HCT116 (cell line): ENCODE measurements around the gene COL26A1. TPM values are rescaled to one million over a fixed set of nuclear protein-coding genes. Genes with fewer than 3 reads are reported as not detected.

Experiments
- ATAC-seq: fragments of 200-7000 bp; cut with Tn5 transposase; 2 replicates; pipeline ENCODE4 v1.9.1; 2020; ENCODE audit warnings: mild to moderate bottlenecking, moderate library complexity
- BruUV-seq: library from RNA; stranded (reverse); fragments of 400-500 nt; replicated peaks from 2 replicates; lab custom pipeline; 2021; lab: Mats Ljungman, UMichigan
- CTCF ChIA-PET: fragments of 300-600 bp; sonication (Branson Sonifier 250); formaldehyde crosslinking; loops from one replicate; lab custom pipeline; 2021; ENCODE audit warnings: antibody characterized with exemption; lab: Charles Lee
- POLR2A ChIA-PET: fragments of 300-600, 350-600 bp; sonication (Branson Sonifier 250); formaldehyde crosslinking; loops from one replicate; lab custom pipeline; 2021; ENCODE audit warnings: antibody characterized with exemption; lab: Charles Lee
- RAD21 ChIA-PET, 2 experiments: fragments of 300-600 bp; sonication (Branson Sonifier 250); formaldehyde crosslinking; loops; one replicate each; lab custom pipeline; 2023; ENCODE audit warnings: low total read pairs in 2 of 2; ENCODE audit not compliant: uncharacterized antibody in 2 of 2, unreplicated experiment in 2 of 2, low non-redundant PET in 1 of 2; lab: Charles Lee
- DNase-seq: peaks from one replicate; pipeline ENCODE4 v3.0.0-alpha.2; 2010; ENCODE audit warnings: low read depth, low spot score
- H2AFZ ChIP-seq: fragments of 200-600 bp; shearing (Covaris generic), sonication (generic); 2 replicates; pipeline ENCODE4 v1.6.1; 2017; ENCODE audit warnings: low read depth, mixed run types, mixed read lengths, antibody characterized with exemption, low read length; ENCODE audit not compliant: poor library complexity, severe bottlenecking
- H3K27ac ChIP-seq: 2 replicates; pipeline ENCODE4 v1.5.1; 2012; ENCODE audit warnings: low read depth, low read length
- H3K27me3 ChIP-seq: fragments of 200-600 bp; sonication (generic); 2 replicates; pipeline ENCODE4 v1.6.1; 2016; ENCODE audit warnings: mixed run types, low read length, mixed read lengths; ENCODE audit not compliant: insufficient read depth
- H3K36me3 ChIP-seq, 2 experiments: fragments of 200-500 bp in 1 of 2; fragments of 200-600 bp in 1 of 2; sonication (Bioruptor generic) in 1 of 2; sonication (generic) in 1 of 2; 2 replicates each; pipeline versions ENCODE4 v1.5.1 to v1.6.1; 2014 to 2016; ENCODE audit warnings: low read length in 2 of 2, inconsistent platforms in 1 of 2, mixed read lengths in 1 of 2, mixed run types in 1 of 2; ENCODE audit not compliant: insufficient read depth in 2 of 2, control insufficient read depth in 1 of 2
- H3K4me1 ChIP-seq, 2 experiments: fragments of 200-600 bp in 1 of 2; sonication (generic) in 1 of 2; 2 replicates each; pipeline versions ENCODE4 v1.5.1 to v1.6.1; 2012 to 2017; ENCODE audit warnings: low read length in 2 of 2, inconsistent platforms in 1 of 2, mild to moderate bottlenecking in 1 of 2, mixed read lengths in 1 of 2, mixed run types in 1 of 2, moderate library complexity in 1 of 2; ENCODE audit not compliant: insufficient read depth in 2 of 2, control insufficient read depth in 1 of 2
- H3K4me2 ChIP-seq: fragments of 200-600 bp; sonication (generic); 2 replicates; pipeline ENCODE4 v1.6.1; 2017; ENCODE audit warnings: mixed run types, low read length, mixed read lengths
- H3K4me3 ChIP-seq, 2 experiments: fragments of 200-600 bp in 1 of 2; sonication (generic) in 1 of 2; replicated peaks in 1 of 2; 2 replicates each; pipeline ENCODE4 v1.5.1; 2011 to 2016; ENCODE audit warnings: low read length in 2 of 2, control low read depth in 1 of 2, low read depth in 1 of 2, mild to moderate bottlenecking in 1 of 2, mixed read lengths in 1 of 2, mixed run types in 1 of 2
- H3K79me2 ChIP-seq: fragments of 200-600 bp; sonication (generic); 2 replicates; pipeline ENCODE4 v1.6.1; 2017; ENCODE audit warnings: mild to moderate bottlenecking, mixed run types, low read length, moderate library complexity, mixed read lengths; ENCODE audit not compliant: insufficient read depth
- H3K9ac ChIP-seq: fragments of 200-600 bp; sonication (generic); 2 replicates; pipeline ENCODE4 v1.6.1; 2016; ENCODE audit warnings: low read length, mixed read lengths
- H3K9me2 ChIP-seq: fragments of 200-600 bp; sonication (generic), shearing (Covaris generic); 2 replicates; pipeline ENCODE4 v1.6.1; 2017; ENCODE audit warnings: mixed run types, mild to moderate bottlenecking, moderate library complexity; ENCODE audit not compliant: insufficient read depth
- H3K9me3 ChIP-seq, 2 experiments: fragments of 200-500 bp in 1 of 2; fragments of 200-600 bp in 1 of 2; sonication (Bioruptor generic) in 1 of 2; sonication (generic) in 1 of 2; 2 replicates each; pipeline ENCODE4 v1.6.1; 2014 to 2017; ENCODE audit warnings: low read length in 2 of 2, mixed read lengths in 2 of 2, inconsistent platforms in 1 of 2, low read depth in 1 of 2, mild to moderate bottlenecking in 1 of 2, mixed run types in 1 of 2, moderate library complexity in 1 of 2; ENCODE audit not compliant: control insufficient read depth in 1 of 2, insufficient read depth in 1 of 2
- H4K20me1 ChIP-seq: fragments of 200-600 bp; sonication (generic), shearing (Covaris generic); 2 replicates; pipeline ENCODE4 v1.6.1; 2017; ENCODE audit warnings: mixed run types, mild to moderate bottlenecking, moderate library complexity; ENCODE audit not compliant: insufficient read depth
- CBX3 ChIP-seq: IDR thresholded peaks from 2 replicates; pipeline ENCODE4 v1.6.1; 2012; ENCODE audit warnings: low read depth
- CEBPB ChIP-seq: IDR thresholded peaks from 2 replicates; pipeline ENCODE4 v1.6.1; 2012; ENCODE audit warnings: low read depth
- EGR1 ChIP-seq: IDR thresholded peaks from 2 replicates; pipeline ENCODE4 v1.6.1; 2012; ENCODE audit warnings: low read depth
- ELF1 ChIP-seq: IDR thresholded peaks from 2 replicates; pipeline ENCODE4 v1.6.1; 2012; ENCODE audit warnings: low read depth, borderline replicate concordance
- EZH2 ChIP-seq: fragments of 200-600 bp; sonication (generic); IDR thresholded peaks from 2 replicates; pipeline ENCODE4 v1.6.1; 2017; ENCODE audit warnings: antibody characterized with exemption, mixed run types
- EZH2phosphoT487 ChIP-seq: fragments of 200-600 bp; IDR thresholded peaks from 2 replicates; pipeline ENCODE4 v1.6.1; 2018; ENCODE audit warnings: antibody characterized with exemption, borderline replicate concordance
- FOSL1 ChIP-seq: IDR thresholded peaks from 2 replicates; pipeline ENCODE4 v1.6.1; 2012; ENCODE audit warnings: low read depth
- JUND ChIP-seq: IDR thresholded peaks from 2 replicates; pipeline ENCODE4 v1.6.1; 2012
- POLR2A ChIP-seq: IDR thresholded peaks from 2 replicates; pipeline ENCODE4 v1.7.0; 2011; ENCODE audit warnings: borderline replicate concordance; ENCODE audit not compliant: insufficient read depth, insufficient read length; ENCODE audit errors: extremely low read depth
- POLR2AphosphoS5 ChIP-seq: IDR thresholded peaks from 2 replicates; pipeline ENCODE4 v1.6.1; 2011; ENCODE audit warnings: mild to moderate bottlenecking, low read depth, low read length, moderate library complexity
- RAD21 ChIP-seq: IDR thresholded peaks from 2 replicates; pipeline ENCODE4 v1.6.1; 2012; ENCODE audit warnings: low read depth, mild to moderate bottlenecking
- SIN3A ChIP-seq: IDR thresholded peaks from 2 replicates; pipeline ENCODE4 v1.6.1; 2012; ENCODE audit warnings: low read depth
- SP1 ChIP-seq: IDR thresholded peaks from 2 replicates; pipeline ENCODE4 v1.6.1; 2012; ENCODE audit warnings: low read depth
- SRF ChIP-seq: IDR thresholded peaks from 2 replicates; pipeline ENCODE4 v1.6.1; 2012; ENCODE audit warnings: low read depth
- TCF7L2 ChIP-seq: IDR thresholded peaks from 2 replicates; pipeline ENCODE4 v1.7.0; 2011; ENCODE audit warnings: borderline replicate concordance, inconsistent platforms; ENCODE audit not compliant: insufficient read depth, insufficient read length; ENCODE audit errors: extremely low read depth
- ZFX ChIP-seq: fragments of 450-650 bp; IDR thresholded peaks from 2 replicates; pipeline ENCODE4 v1.6.1; 2017
- intact Hi-C: fragments of 100-400 bp; cut with micrococcal nuclease; formaldehyde crosslinking; loops from 2 replicates; pipeline ENCODE4 v1.10.0; 2022
- total RNA-seq: library from RNA; stranded (reverse); gene quantifications from one replicate; pipeline ENCODE4 v1.2.1, GENCODE V29; 2021; ENCODE audit not compliant: unreplicated experiment
- TF ChIP-seq, protein P1 (sequence below): IDR thresholded peaks from 2 replicates; pipeline ENCODE4 v1.6.1; 2011; ENCODE audit warnings: mild to moderate bottlenecking, low read length, moderate library complexity; ENCODE audit not compliant: insufficient replicate concordance; ENCODE audit errors: extremely low read depth
- TF ChIP-seq, protein P2 (sequence below), 3 experiments: fragments of 200-600 bp in 1 of 3; sonication (generic) in 1 of 3; IDR thresholded peaks in 2 of 3; conservative IDR thresholded peaks in 1 of 3; 2 replicates each; pipeline ENCODE4 v1.5.1; 2012 to 2017; ENCODE audit warnings: low read depth in 2 of 3, low read length in 2 of 3, antibody characterized with exemption in 1 of 3, borderline replicate concordance in 1 of 3, control low read depth in 1 of 3, mild to moderate bottlenecking in 1 of 3, mixed read lengths in 1 of 3, mixed run types in 1 of 3, moderate library complexity in 1 of 3; ENCODE audit not compliant: insufficient read depth in 1 of 3
- TF ChIP-seq, protein P3 (sequence below): IDR thresholded peaks from 2 replicates; pipeline ENCODE4 v1.6.1; 2012
- TF ChIP-seq, protein P4 (sequence below): IDR thresholded peaks from 2 replicates; pipeline ENCODE4 v1.6.1; 2012
- TF ChIP-seq, protein P5 (sequence below): IDR thresholded peaks from 2 replicates; pipeline ENCODE4 v1.6.1; 2012; ENCODE audit warnings: low read depth

Gene COL26A1
- total RNA-seq, 1 experiment from 2014 or later = 0.27 TPM

DNA sequence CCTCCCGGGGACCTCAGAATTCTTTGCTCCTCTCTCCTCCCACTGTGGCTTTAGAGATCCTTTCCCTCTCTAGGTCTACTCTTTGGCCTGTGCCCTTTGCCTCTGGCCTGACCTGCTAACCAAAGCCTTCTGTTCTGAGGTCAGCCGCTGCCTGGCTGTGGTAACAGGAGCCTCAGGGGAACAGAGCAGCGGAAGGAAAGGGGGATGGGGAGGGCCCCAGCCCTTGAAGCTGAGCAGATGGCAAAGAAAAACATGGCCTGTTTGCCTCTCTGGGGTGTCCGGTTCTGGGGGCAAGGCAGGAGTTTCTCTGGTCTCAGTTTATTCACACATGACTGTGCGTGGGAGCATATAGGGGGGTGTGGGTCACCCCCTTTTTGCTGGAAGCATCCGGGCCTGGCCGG is 28.2 kb downstream of the COL26A1 start (continued):
- TF ChIP-seq SP1 (no peak), POLR2A (no peak), SRF (no peak), ELF1 (no peak), JUND (no peak), SIN3A (no peak), EZH2 (no peak)

DNA sequence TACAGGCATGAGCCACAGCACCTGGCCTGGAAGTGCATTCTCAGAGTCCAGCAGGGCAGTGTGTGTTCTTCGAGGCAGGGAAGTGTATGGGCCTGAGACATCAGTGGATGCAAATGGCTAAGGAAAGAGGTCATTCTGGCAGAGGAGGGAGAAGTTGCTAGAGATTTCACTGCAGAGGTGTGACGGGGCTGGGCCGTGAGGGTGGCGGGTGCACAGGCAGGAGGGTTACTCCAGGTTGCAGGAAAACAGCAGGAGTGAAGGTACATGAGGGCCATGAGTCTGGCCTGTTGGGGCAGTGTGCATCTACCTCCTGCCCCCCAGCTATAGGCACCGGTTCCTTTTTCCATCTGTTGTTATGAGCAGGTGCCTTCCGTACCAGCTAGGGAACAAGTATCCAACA is 29.3 kb downstream of the COL26A1 start:
- Histone ChIP-seq H3K9me2 (no peaks in the 10 kb centered on the region), H3K9me3 (no peaks in the 10 kb centered on the region), H3K79me2 (no peaks in the 10 kb centered on the region), H3K4me2 (no peak overlapping the region), H3K9ac (no peak overlapping the region), H3K36me3 (no peaks in the 10 kb centered on the region), H4K20me1 (no peaks in the 10 kb centered on the region), H3K27me3 (no peaks in the 10 kb centered on the region), H3K27ac (no peak overlapping the region), H3K4me3 (no peak overlapping the region), H2AFZ (no peak overlapping the region), H3K4me1 (peaks cover 0 to 2% of the 10 kb centered on the region in 2 experiments; a peak in 2 of 4 replicates)
- RAD21 ChIA-PET = no interaction called here
- POLR2A ChIA-PET = no interaction called here
- CTCF ChIA-PET = no interaction called here
- no peak for DNase-seq
- no peak for ATAC-seq
- BruUV-seq = no TSS peak
- intact Hi-C loops = no loop called here
- TF ChIP-seq TCF7L2 (no peak), SRF (no peak), ELF1 (no peak), ZFX (no peak), POLR2AphosphoS5 (no peak), EZH2 (no peak), RAD21 (no peak), FOSL1 (no peak), CBX3 (no peak), JUND (no peak), EZH2phosphoT487 (no peak), CEBPB (no peak), EGR1 (no peak)
- TF ChIP-seq, protein P1, sequence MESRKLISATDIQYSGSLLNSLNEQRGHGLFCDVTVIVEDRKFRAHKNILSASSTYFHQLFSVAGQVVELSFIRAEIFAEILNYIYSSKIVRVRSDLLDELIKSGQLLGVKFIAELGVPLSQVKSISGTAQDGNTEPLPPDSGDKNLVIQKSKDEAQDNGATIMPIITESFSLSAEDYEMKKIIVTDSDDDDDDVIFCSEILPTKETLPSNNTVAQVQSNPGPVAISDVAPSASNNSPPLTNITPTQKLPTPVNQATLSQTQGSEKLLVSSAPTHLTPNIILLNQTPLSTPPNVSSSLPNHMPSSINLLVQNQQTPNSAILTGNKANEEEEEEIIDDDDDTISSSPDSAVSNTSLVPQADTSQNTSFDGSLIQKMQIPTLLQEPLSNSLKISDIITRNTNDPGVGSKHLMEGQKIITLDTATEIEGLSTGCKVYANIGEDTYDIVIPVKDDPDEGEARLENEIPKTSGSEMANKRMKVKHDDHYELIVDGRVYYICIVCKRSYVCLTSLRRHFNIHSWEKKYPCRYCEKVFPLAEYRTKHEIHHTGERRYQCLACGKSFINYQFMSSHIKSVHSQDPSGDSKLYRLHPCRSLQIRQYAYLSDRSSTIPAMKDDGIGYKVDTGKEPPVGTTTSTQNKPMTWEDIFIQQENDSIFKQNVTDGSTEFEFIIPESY = no peak
- TF ChIP-seq, protein P2, sequence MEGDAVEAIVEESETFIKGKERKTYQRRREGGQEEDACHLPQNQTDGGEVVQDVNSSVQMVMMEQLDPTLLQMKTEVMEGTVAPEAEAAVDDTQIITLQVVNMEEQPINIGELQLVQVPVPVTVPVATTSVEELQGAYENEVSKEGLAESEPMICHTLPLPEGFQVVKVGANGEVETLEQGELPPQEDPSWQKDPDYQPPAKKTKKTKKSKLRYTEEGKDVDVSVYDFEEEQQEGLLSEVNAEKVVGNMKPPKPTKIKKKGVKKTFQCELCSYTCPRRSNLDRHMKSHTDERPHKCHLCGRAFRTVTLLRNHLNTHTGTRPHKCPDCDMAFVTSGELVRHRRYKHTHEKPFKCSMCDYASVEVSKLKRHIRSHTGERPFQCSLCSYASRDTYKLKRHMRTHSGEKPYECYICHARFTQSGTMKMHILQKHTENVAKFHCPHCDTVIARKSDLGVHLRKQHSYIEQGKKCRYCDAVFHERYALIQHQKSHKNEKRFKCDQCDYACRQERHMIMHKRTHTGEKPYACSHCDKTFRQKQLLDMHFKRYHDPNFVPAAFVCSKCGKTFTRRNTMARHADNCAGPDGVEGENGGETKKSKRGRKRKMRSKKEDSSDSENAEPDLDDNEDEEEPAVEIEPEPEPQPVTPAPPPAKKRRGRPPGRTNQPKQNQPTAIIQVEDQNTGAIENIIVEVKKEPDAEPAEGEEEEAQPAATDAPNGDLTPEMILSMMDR (IDR thresholded peaks at IDR 0.05 in 2 of 3, conservative IDR thresholded peaks at IDR 0.05 in 1 of 3; ENCODE audit: borderline replicate concordance in 1 of 3, insufficient read depth in 1 of 3, low read depth in 2 of 3, low read length in 2 of 3) = no peak
- TF ChIP-seq, protein P3, sequence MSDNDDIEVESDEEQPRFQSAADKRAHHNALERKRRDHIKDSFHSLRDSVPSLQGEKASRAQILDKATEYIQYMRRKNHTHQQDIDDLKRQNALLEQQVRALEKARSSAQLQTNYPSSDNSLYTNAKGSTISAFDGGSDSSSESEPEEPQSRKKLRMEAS = no peak
- TF ChIP-seq, protein P4, sequence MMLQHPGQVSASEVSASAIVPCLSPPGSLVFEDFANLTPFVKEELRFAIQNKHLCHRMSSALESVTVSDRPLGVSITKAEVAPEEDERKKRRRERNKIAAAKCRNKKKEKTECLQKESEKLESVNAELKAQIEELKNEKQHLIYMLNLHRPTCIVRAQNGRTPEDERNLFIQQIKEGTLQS = no peak
- TF ChIP-seq, protein P5, sequence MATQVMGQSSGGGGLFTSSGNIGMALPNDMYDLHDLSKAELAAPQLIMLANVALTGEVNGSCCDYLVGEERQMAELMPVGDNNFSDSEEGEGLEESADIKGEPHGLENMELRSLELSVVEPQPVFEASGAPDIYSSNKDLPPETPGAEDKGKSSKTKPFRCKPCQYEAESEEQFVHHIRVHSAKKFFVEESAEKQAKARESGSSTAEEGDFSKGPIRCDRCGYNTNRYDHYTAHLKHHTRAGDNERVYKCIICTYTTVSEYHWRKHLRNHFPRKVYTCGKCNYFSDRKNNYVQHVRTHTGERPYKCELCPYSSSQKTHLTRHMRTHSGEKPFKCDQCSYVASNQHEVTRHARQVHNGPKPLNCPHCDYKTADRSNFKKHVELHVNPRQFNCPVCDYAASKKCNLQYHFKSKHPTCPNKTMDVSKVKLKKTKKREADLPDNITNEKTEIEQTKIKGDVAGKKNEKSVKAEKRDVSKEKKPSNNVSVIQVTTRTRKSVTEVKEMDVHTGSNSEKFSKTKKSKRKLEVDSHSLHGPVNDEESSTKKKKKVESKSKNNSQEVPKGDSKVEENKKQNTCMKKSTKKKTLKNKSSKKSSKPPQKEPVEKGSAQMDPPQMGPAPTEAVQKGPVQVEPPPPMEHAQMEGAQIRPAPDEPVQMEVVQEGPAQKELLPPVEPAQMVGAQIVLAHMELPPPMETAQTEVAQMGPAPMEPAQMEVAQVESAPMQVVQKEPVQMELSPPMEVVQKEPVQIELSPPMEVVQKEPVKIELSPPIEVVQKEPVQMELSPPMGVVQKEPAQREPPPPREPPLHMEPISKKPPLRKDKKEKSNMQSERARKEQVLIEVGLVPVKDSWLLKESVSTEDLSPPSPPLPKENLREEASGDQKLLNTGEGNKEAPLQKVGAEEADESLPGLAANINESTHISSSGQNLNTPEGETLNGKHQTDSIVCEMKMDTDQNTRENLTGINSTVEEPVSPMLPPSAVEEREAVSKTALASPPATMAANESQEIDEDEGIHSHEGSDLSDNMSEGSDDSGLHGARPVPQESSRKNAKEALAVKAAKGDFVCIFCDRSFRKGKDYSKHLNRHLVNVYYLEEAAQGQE = no peak
